ENCODE data around the gene LAMA3.

The LAMA3 gene

GRCh38 chr18:23693846-23694245 lies 4.6 kb downstream of the LAMA3 start:
- TF ChIP-seq CTCF (IDR thresholded peaks at IDR 0.05; ENCODE audit: low read depth, low read length, missing control alignments), result no peak
- H3K4me3 ChIP-seq (replicated peaks; ENCODE audit: low read depth, low read length), result no peak overlapping the region
- DNase-seq (ENCODE audit: extremely low read depth, low read depth), result no peak

- no peak overlapping the region for H3K4me3 ChIP-seq (replicated peaks; ENCODE audit: low read depth, low read length)
- TF ChIP-seq CTCF (IDR thresholded peaks at IDR 0.05; ENCODE audit: low read depth, low read length, missing control alignments), result no peak
- DNase-seq (ENCODE audit: extremely low read depth, low read depth), result no peak
These were observed 5.6 kb downstream of the LAMA3 start for GRCh38 chr18:23694637-23695430.

- no peak for TF ChIP-seq CTCF (IDR thresholded peaks at IDR 0.05; ENCODE audit: low read depth, low read length, missing control alignments)
- no peak overlapping the region for H3K4me3 ChIP-seq (replicated peaks; ENCODE audit: low read depth, low read length)
- no peak for DNase-seq (ENCODE audit: extremely low read depth, low read depth)
These were observed 11.8 kb downstream of the LAMA3 start for GRCh38 chr18:23701017-23701416.

GRCh38 chr18:23701544-23702064 lies 12.4 kb downstream of the LAMA3 start:
- no peak for DNase-seq (ENCODE audit: extremely low read depth, low read depth)
- H3K4me3 ChIP-seq (replicated peaks; ENCODE audit: low read depth, low read length), result no peak overlapping the region
- no peak for TF ChIP-seq CTCF (IDR thresholded peaks at IDR 0.05; ENCODE audit: low read depth, low read length, missing control alignments)

- no peak overlapping the region for H3K4me3 ChIP-seq (replicated peaks; ENCODE audit: low read depth, low read length)
- no peak for DNase-seq (ENCODE audit: extremely low read depth, low read depth)
- no peak for TF ChIP-seq CTCF (IDR thresholded peaks at IDR 0.05; ENCODE audit: low read depth, low read length, missing control alignments)
These were observed 13.4 kb downstream of the LAMA3 start for GRCh38 chr18:23702606-23703005.

GRCh38 chr18:23703057-23703986 lies 14.1 kb downstream of the LAMA3 start:
- no peak overlapping the region for H3K4me3 ChIP-seq (replicated peaks; ENCODE audit: low read depth, low read length)
- peak; percentile 59 for DNase-seq (ENCODE audit: extremely low read depth, low read depth)
- peak; percentile 50 for TF ChIP-seq CTCF (IDR thresholded peaks at IDR 0.05; ENCODE audit: low read depth, low read length, missing control alignments)
